Measurements from ENCODE around the gene LRRC8E. TPM values are rescaled to one million over a fixed set of nuclear protein-coding genes. Genes with fewer than 3 reads are reported as not detected.

The LRRC8E gene
- total RNA-seq, 1 donor from 2014 or later = 6.6 TPM

GRCh38 chr19:7871437-7872305 is 16.6 kb upstream of the LRRC8E start:
- Histone ChIP-seq H3K4me3 (ENCODE audit: insufficient read depth, low read depth, low read length) (peak overlapping the region; percentile 39), H3K9me3 (ENCODE audit: insufficient read depth, low read depth, low read length) (no peaks in the 10 kb centered on the region), H2AFZ (ENCODE audit: low read depth, low read length) (peak overlapping the region; percentile 89), H4K20me1 (ENCODE audit: insufficient read depth, low read length) (no peaks in the 10 kb centered on the region), H3K9ac (ENCODE audit: low read length) (peak overlapping the region; percentile 35), H3K4me1 (ENCODE audit: insufficient read depth, low read length) (peaks cover 12% of the 10 kb centered on the region), H3K4me2 (ENCODE audit: low read length) (peak overlapping the region; percentile 89), H3K36me3 (ENCODE audit: insufficient read depth, low read length) (no peaks in the 10 kb centered on the region), H3K27me3 (ENCODE audit: insufficient read depth, low read length) (peaks cover 18% of the 10 kb centered on the region), H3K27ac (ENCODE audit: low read depth, low read length) (no peak overlapping the region), H3K79me2 (ENCODE audit: insufficient read depth, low read length) (no peaks in the 10 kb centered on the region)
- H3K9me3 Mint-ChIP-seq (ENCODE audit: unreplicated experiment) = no peaks in the 10 kb centered on the region
- peak overlapping the region; percentile 55 for H3K27ac Mint-ChIP-seq (ENCODE audit: unreplicated experiment)
- H3K27me3 Mint-ChIP-seq (ENCODE audit: low read depth, unreplicated experiment) = peaks cover 17% of the 10 kb centered on the region
- TF ChIP-seq CTCF (IDR thresholded peaks at IDR 0.05; ENCODE audit: insufficient read depth, low read depth, low read length) (no peak), EZH2 (IDR thresholded peaks at IDR 0.05; ENCODE audit: insufficient read depth, low read length) (no peak)
- no peaks in the 10 kb centered on the region for H3K36me3 Mint-ChIP-seq (ENCODE audit: low read depth, unreplicated experiment)
- FAIRE-seq (no peak), DNase-seq (ENCODE audit: low read depth) (peak; percentile 78)
- peaks cover 4% of the 10 kb centered on the region for H3K4me1 Mint-ChIP-seq (ENCODE audit: low read depth, unreplicated experiment)
- peak overlapping the region; percentile 56 for H3K4me3 Mint-ChIP-seq (ENCODE audit: unreplicated experiment)

- no peaks in the 10 kb centered on the region for H3K79me2 ChIP-seq (ENCODE audit: insufficient read depth, low read length)
- peaks cover 12% of the 10 kb centered on the region for H3K27me3 ChIP-seq (ENCODE audit: insufficient read depth, low read length)
- H3K4me2 ChIP-seq (ENCODE audit: low read length) = peak overlapping the region; percentile 89
- no peak overlapping the region for H3K27ac ChIP-seq (ENCODE audit: low read depth, low read length)
- DNase-seq (ENCODE audit: low read depth) = no peak
- no peak overlapping the region for H3K4me3 Mint-ChIP-seq (ENCODE audit: unreplicated experiment)
- H4K20me1 ChIP-seq (ENCODE audit: insufficient read depth, low read length) = no peaks in the 10 kb centered on the region
- no peaks in the 10 kb centered on the region for H3K36me3 ChIP-seq (ENCODE audit: insufficient read depth, low read length)
- no peaks in the 10 kb centered on the region for H3K36me3 Mint-ChIP-seq (ENCODE audit: low read depth, unreplicated experiment)
- no peak overlapping the region for H2AFZ ChIP-seq (ENCODE audit: low read depth, low read length)
- no peak for FAIRE-seq
- peaks cover 16% of the 10 kb centered on the region for H3K27me3 Mint-ChIP-seq (ENCODE audit: low read depth, unreplicated experiment)
- no peak overlapping the region for H3K4me3 ChIP-seq (ENCODE audit: insufficient read depth, low read depth, low read length)
- no peaks in the 10 kb centered on the region for H3K9me3 Mint-ChIP-seq (ENCODE audit: unreplicated experiment)
- no peaks in the 10 kb centered on the region for H3K9me3 ChIP-seq (ENCODE audit: insufficient read depth, low read depth, low read length)
- H3K4me1 Mint-ChIP-seq (ENCODE audit: low read depth, unreplicated experiment) = peaks cover 8% of the 10 kb centered on the region
- peaks cover 12% of the 10 kb centered on the region for H3K4me1 ChIP-seq (ENCODE audit: insufficient read depth, low read length)
- H3K9ac ChIP-seq (ENCODE audit: low read length) = no peak overlapping the region
- TF ChIP-seq EZH2 (IDR thresholded peaks at IDR 0.05; ENCODE audit: insufficient read depth, low read length) = no peak
- no peak for TF ChIP-seq CTCF (IDR thresholded peaks at IDR 0.05; ENCODE audit: insufficient read depth, low read depth, low read length)
- no peak overlapping the region for H3K27ac Mint-ChIP-seq (ENCODE audit: unreplicated experiment)
Observed at GRCh38 chr19:7872306-7873204, 15.8 kb upstream of the LRRC8E start.

All from astrocyte (in vitro differentiated cells and primary cell).